ENCODE measurements around the gene ZNF668. TPM values are rescaled to one million over a fixed set of nuclear protein-coding genes. Genes with fewer than 3 reads are reported as not detected.

The ZNF668 gene
- total RNA-seq, 1 donor from 2014 or later = 8.2 TPM

GRCh38 chr16:31072540-31073141, 1.4 kb downstream of the ZNF668 start:
- Histone ChIP-seq H3K27ac (peak overlapping the region; percentile 97), H3K36me3 (peaks cover 17% of the 10 kb centered on the region), H3K9me3 (no peaks in the 10 kb centered on the region), H3K4me3 (peak overlapping the region; percentile 99), H3K4me1 (peaks cover 24% of the 10 kb centered on the region), H3K27me3 (ENCODE audit: low read depth) (no peaks in the 10 kb centered on the region)
- intact Hi-C loops (cut with DNase I) = no loop called here
- DNase-seq (no peak), ATAC-seq (no peak)
- no peak for TF ChIP-seq CTCF (IDR thresholded peaks at IDR 0.05)

DNA sequence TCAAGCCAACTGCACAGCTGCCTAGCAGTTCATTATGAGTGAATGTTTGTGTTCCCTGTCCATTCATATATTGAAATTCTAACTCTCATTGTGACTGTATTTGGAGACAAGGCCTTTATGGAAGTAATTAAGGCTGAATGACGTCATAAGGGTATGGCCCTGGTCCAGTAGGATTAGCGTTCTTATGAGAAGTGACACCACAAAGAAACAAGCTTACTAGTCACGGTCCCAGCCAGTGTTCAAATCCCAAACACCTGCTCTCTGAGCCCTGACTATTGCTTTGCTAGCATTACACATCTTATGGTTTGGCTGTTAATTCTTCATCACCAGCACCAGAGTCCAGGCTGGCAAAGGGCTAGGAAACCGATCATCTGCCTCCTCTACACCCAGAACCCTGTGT, 2.2 kb downstream of the ZNF668 start:
- peaks cover 24% of the 10 kb centered on the region for H3K4me1 ChIP-seq
- DNase-seq = no peak
- no peak for TF ChIP-seq CTCF (IDR thresholded peaks at IDR 0.05)
- peaks cover 9% of the 10 kb centered on the region for H3K36me3 ChIP-seq
- peak overlapping the region; percentile 97 for H3K27ac ChIP-seq
- no peaks in the 10 kb centered on the region for H3K9me3 ChIP-seq
- H3K4me3 ChIP-seq = peak overlapping the region; percentile 99
- ATAC-seq = no peak
- intact Hi-C loops (cut with DNase I) = no loop called here
- H3K27me3 ChIP-seq (ENCODE audit: low read depth) = no peaks in the 10 kb centered on the region

DNA sequence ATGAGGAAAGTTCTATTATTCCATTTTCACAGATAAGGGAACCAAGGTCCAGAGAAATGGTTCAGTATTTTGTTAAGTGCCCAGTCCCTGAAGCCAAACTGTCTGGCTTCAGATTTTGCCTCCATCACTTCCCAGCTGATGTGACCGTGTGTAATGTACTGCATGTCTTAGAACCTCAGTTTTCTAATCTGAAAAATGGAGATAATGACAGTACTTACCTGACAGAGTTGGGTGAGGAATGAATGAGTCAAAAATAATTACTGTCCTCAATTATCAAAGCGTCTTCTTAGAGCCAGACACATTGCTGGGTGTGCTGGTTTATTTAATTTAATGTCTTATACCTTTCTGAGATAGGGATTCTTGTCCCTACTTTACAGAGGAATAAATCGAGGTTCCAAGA, 6.7 kb downstream of the ZNF668 start:
- Histone ChIP-seq H3K27me3 (ENCODE audit: low read depth) (no peaks in the 10 kb centered on the region), H3K9me3 (no peaks in the 10 kb centered on the region), H3K36me3 (peaks cover 12% of the 10 kb centered on the region), H3K27ac (no peak overlapping the region), H3K4me1 (peaks cover 23% of the 10 kb centered on the region), H3K4me3 (no peak overlapping the region)
- no peak for ATAC-seq
- intact Hi-C loops (cut with DNase I) = no loop called here
- no peak for TF ChIP-seq CTCF (IDR thresholded peaks at IDR 0.05)
- DNase-seq = no peak

DNA sequence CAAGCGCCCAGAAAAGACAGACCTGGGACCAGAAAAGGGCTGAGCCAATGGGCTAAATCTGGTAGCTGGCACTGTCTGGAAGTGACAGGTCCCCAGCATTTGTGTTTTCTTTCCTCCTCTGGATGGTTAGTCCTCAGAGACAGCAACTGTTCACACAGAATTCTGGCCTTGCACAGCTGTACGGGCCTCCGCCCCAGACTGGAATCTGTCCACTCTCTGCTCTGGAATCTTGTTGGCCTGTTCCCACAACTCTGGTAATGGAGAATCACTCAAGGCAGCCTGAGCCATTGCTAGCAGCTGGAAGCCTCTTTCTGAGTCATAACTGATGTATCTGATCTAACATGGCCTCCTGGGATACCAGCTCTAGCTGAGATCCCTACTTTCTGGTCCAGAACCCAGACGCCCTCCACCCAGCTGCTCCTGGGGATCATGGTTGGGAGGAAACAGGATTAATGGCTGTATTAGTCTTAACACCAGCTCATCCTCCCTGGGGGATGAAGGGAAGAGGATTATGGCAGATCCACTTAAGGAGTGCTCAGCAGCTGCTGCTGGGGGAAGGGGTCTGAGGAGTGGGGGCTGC, 9.1 kb downstream of the ZNF668 start:
- no peak for TF ChIP-seq CTCF (IDR thresholded peaks at IDR 0.05)
- DNase-seq (no peak), ATAC-seq (peak; percentile 68 to 74)
- peaks cover 13% of the 10 kb centered on the region for H3K4me1 ChIP-seq
- H3K4me3 ChIP-seq = no peak overlapping the region
- peak overlapping the region; percentile 64 for H3K27ac ChIP-seq
- H3K36me3 ChIP-seq = peaks cover 33% of the 10 kb centered on the region
- H3K27me3 ChIP-seq (ENCODE audit: low read depth) = no peaks in the 10 kb centered on the region
- intact Hi-C loops (cut with DNase I) = no loop called here
- H3K9me3 ChIP-seq = no peaks in the 10 kb centered on the region

DNA sequence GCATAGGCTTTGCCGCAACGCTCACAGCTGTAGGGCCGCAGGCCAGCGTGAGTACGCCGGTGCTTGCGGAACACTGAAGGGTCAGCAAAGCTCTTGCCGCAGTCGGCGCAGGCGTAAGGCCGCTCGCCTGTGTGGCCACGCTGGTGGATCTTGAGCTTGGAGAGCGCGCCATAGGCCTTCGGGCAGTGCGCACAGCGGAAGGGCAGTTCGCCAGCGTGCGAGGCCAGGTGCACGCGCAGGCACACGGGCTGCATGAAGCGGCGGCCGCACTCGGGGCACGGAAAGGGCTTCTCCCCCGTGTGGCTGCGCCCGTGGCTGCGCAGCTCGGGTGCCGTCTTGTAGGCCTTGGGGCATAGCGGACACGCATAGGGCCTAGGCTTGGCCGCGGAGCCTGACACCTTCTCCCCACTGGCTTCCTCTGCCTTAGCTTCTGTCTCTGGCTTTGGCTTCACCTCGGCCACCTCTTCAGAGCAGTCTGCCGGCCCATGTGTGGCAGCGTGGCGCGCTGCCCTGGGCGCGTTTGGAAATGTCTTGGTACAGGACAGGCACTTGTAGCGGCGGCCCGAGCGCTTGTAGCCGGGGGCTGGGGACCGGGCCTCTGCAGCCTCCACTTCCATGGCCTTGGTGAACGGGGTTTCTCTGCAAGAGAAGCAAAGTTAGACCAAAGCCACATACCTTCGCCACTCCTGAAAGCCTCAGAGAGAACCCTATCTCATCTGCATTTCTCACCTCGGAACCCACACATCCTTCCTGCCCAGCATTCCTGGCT, 10.0 kb downstream of the ZNF668 start:
- H3K4me3 ChIP-seq = peak overlapping the region; percentile 14
- peak overlapping the region; percentile 64 for H3K27ac ChIP-seq
- DNase-seq (peak; percentile 44), ATAC-seq (peak; percentile 28 to 41)
- TF ChIP-seq CTCF (IDR thresholded peaks at IDR 0.05) = no peak
- no peaks in the 10 kb centered on the region for H3K9me3 ChIP-seq
- no peaks in the 10 kb centered on the region for H3K27me3 ChIP-seq (ENCODE audit: low read depth)
- peaks cover 13% of the 10 kb centered on the region for H3K4me1 ChIP-seq
- intact Hi-C loops (cut with DNase I) = no loop called here
- peaks cover 33% of the 10 kb centered on the region for H3K36me3 ChIP-seq
